H9 (cell line): Measurements from ENCODE around the gene PAX3. TPM values are rescaled to one million over a fixed set of nuclear protein-coding genes. Genes with fewer than 3 reads are reported as not detected.

ENCODE experiments used
- DNase-seq: peaks from one replicate; pipeline ENCODE4 v3.0.0-alpha.2; 2017
- H2AFZ ChIP-seq: one replicate; pipeline ENCODE4 v1.6.1; 2013; ENCODE audit warnings: mild to moderate bottlenecking, low read length, control low read depth, moderate library complexity
- H2AK5ac ChIP-seq: 2 replicates; pipeline ENCODE4 v1.6.1; 2013; ENCODE audit warnings: low read length, control low read depth, mixed read lengths; ENCODE audit not compliant: insufficient read length
- H2BK120ac ChIP-seq: one replicate; pipeline ENCODE4 v1.6.1; 2013; ENCODE audit warnings: low read depth, mild to moderate bottlenecking, low read length, control low read depth, inconsistent platforms; ENCODE audit not compliant: poor library complexity, severe bottlenecking
- H2BK12ac ChIP-seq: 2 replicates; pipeline ENCODE4 v1.6.1; 2013; ENCODE audit warnings: low read length, control low read depth, mixed read lengths, low read depth; ENCODE audit not compliant: insufficient read length
- H2BK15ac ChIP-seq: 2 replicates; pipeline ENCODE4 v1.6.1; 2013; ENCODE audit warnings: low read depth, low read length, control low read depth
- H2BK20ac ChIP-seq: one replicate; pipeline ENCODE4 v1.6.1; 2013; ENCODE audit warnings: low read depth, mild to moderate bottlenecking, low read length, control low read depth, inconsistent platforms; ENCODE audit not compliant: poor library complexity, severe bottlenecking
- H2BK5ac ChIP-seq: 2 replicates; pipeline ENCODE4 v1.6.1; 2013; ENCODE audit warnings: low read length, control low read depth, mixed read lengths; ENCODE audit not compliant: insufficient read length
- H3K14ac ChIP-seq: 2 replicates; pipeline ENCODE4 v1.6.1; 2013; ENCODE audit warnings: low read length, control low read depth; ENCODE audit not compliant: insufficient read depth
- H3K18ac ChIP-seq: 2 replicates; pipeline ENCODE4 v1.6.1; 2013; ENCODE audit warnings: low read depth, mild to moderate bottlenecking, mixed read lengths, low read length, control low read depth; ENCODE audit not compliant: insufficient read length
- H3K23ac ChIP-seq: 2 replicates; pipeline ENCODE4 v1.6.1; 2013; ENCODE audit warnings: low read length, control low read depth, mixed read lengths, low read depth; ENCODE audit not compliant: insufficient read length
- H3K23me2 ChIP-seq: 2 replicates; pipeline ENCODE4 v1.6.1; 2013; ENCODE audit warnings: low read depth, mild to moderate bottlenecking, mixed read lengths, low read length, control low read depth; ENCODE audit not compliant: insufficient read length, poor library complexity, severe bottlenecking
- H3K27ac ChIP-seq: 2 replicates; pipeline ENCODE4 v1.5.1; 2013; ENCODE audit warnings: low read length, control low read depth, mixed read lengths, low read depth; ENCODE audit not compliant: insufficient read length
- H3K27me3 ChIP-seq: 2 replicates; pipeline ENCODE4 v1.6.1; 2013; ENCODE audit warnings: low read length, control low read depth, inconsistent platforms; ENCODE audit not compliant: insufficient read depth
- H3K4ac ChIP-seq: 2 replicates; pipeline ENCODE4 v1.6.1; 2013; ENCODE audit warnings: low read depth, mild to moderate bottlenecking, control low read depth, inconsistent platforms, low read length, moderate library complexity
- H3K4me1 ChIP-seq: 2 replicates; pipeline ENCODE4 v1.6.1; 2013; ENCODE audit warnings: low read length, control low read depth, inconsistent platforms; ENCODE audit not compliant: insufficient read depth
- H3K4me2 ChIP-seq: 2 replicates; pipeline ENCODE4 v1.6.1; 2013; ENCODE audit warnings: low read length, control low read depth, mixed read lengths; ENCODE audit not compliant: insufficient read length, insufficient read depth
- H3K56ac ChIP-seq: 2 replicates; pipeline ENCODE4 v1.6.1; 2013; ENCODE audit warnings: low read depth, mild to moderate bottlenecking, mixed read lengths, low read length, control low read depth; ENCODE audit not compliant: insufficient read length
- H3K79me1 ChIP-seq: 2 replicates; pipeline ENCODE4 v1.6.1; 2013; ENCODE audit warnings: low read depth, mild to moderate bottlenecking, moderate library complexity, low read length, control low read depth, inconsistent platforms; ENCODE audit not compliant: insufficient read depth, poor library complexity, severe bottlenecking
- H3K79me2 ChIP-seq: 2 replicates; pipeline ENCODE4 v1.6.1; 2013; ENCODE audit warnings: low read length, control low read depth, inconsistent platforms; ENCODE audit not compliant: insufficient read depth
- H3K9ac ChIP-seq: 2 replicates; pipeline ENCODE4 v1.6.1; 2013; ENCODE audit warnings: low read length, control low read depth, mixed read lengths; ENCODE audit not compliant: insufficient read length; ENCODE audit errors: extremely low read depth
- H3K9me3 ChIP-seq: one replicate; pipeline ENCODE4 v1.6.1; 2013; ENCODE audit warnings: low read depth, low read length, inconsistent platforms; ENCODE audit not compliant: control insufficient read depth
- H3T11ph ChIP-seq: one replicate; pipeline ENCODE4 v1.6.1; 2013; ENCODE audit warnings: mild to moderate bottlenecking, low read length, control low read depth, inconsistent platforms
- H4K20me1 ChIP-seq: one replicate; pipeline ENCODE4 v1.6.1; 2013; ENCODE audit not compliant: control insufficient read depth, insufficient read length, insufficient read depth
- H4K5ac ChIP-seq: 2 replicates; pipeline ENCODE4 v1.6.1; 2013; ENCODE audit warnings: low read depth, mild to moderate bottlenecking, mixed read lengths, low read length, control low read depth; ENCODE audit not compliant: insufficient read length
- H4K8ac ChIP-seq: replicated peaks from 2 replicates; pipeline ENCODE4 v1.6.1; 2013; ENCODE audit warnings: low read length, control low read depth, mixed read lengths, low read depth; ENCODE audit not compliant: insufficient read length
- H4K91ac ChIP-seq: 2 replicates; pipeline ENCODE4 v1.6.1; 2013; ENCODE audit warnings: low read depth, mild to moderate bottlenecking, moderate library complexity, mixed read lengths, low read length, control low read depth; ENCODE audit not compliant: insufficient read length
- H3K27ac Mint-ChIP-seq, 3 experiments: 2 replicates in 2 of 3; 3 replicates in 1 of 3; pipeline ENCODE4 v1.8.0; 2020 to 2021; ENCODE audit warnings: mixed read lengths in 3 of 3, mild to moderate bottlenecking in 1 of 3, moderate library complexity in 1 of 3
- H3K27me3 Mint-ChIP-seq: 2 replicates; pipeline ENCODE4 v1.8.0; 2021; ENCODE audit warnings: low read depth, mild to moderate bottlenecking, moderate library complexity, mixed read lengths
- H3K36me3 Mint-ChIP-seq, 3 experiments: 2 replicates in 2 of 3; 3 replicates in 1 of 3; pipeline ENCODE4 v1.8.0; 2020 to 2021; ENCODE audit warnings: low read depth in 3 of 3, mixed read lengths in 3 of 3; ENCODE audit not compliant: insufficient read depth in 1 of 3
- H3K4me1 Mint-ChIP-seq, 2 experiments: 2 replicates each; pipeline ENCODE4 v1.8.0; 2020; ENCODE audit warnings: mixed read lengths in 2 of 2
- H3K4me3 Mint-ChIP-seq, 2 experiments: 2 replicates in 1 of 2; 3 replicates in 1 of 2; pipeline ENCODE4 v1.8.0; 2020 to 2021; ENCODE audit warnings: mild to moderate bottlenecking in 2 of 2, mixed read lengths in 2 of 2, moderate library complexity in 1 of 2
- H3K9me3 Mint-ChIP-seq, 2 experiments: 2 replicates in 1 of 2; 3 replicates in 1 of 2; pipeline ENCODE4 v1.8.0; 2020; ENCODE audit warnings: mild to moderate bottlenecking in 2 of 2, mixed read lengths in 2 of 2, moderate library complexity in 1 of 2
- total RNA-seq: library from RNA; stranded (reverse); gene quantifications from 2 replicates; pipeline ENCODE4 v1.2.1, GENCODE V29; 2021
- TF ChIP-seq, protein P1 (sequence below): fragments of 200-600 bp; sonication (generic); conservative IDR thresholded peaks from 3 replicates; pipeline ENCODE4 v1.8.0; 2021; ENCODE audit warnings: antibody characterized with exemption, mild to moderate bottlenecking

Gene PAX3
- total RNA-seq, 1 experiment from 2014 or later, result not detected

DNA sequence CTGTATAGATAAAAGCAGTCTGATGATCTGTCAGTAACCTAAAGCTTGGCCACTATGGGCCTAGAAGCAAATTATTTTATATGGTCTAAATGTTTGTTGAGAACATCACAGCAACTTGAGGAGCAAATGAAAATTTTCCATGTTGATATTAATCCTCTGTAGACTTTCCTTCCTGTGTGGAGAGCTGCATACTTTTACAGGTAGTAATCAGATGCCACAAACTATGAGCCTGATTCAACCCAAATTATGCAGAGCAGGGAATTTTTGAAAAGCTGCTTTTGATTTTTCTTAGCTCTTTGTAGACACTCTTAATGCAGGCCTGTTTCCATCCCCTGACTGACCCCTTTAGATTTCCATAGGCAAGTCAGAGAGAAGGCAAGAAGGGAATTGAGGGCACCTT is 17.3 kb downstream of the PAX3 start:
- Histone ChIP-seq H4K8ac (no peak overlapping the region), H3K4me1 (peaks cover 3% of the 10 kb centered on the region; the same call in 1 of the 2 replicates), H3K9ac (no peak overlapping the region), H2AFZ (no peak overlapping the region), H3K14ac (no peak overlapping the region), H4K20me1 (no peaks in the 10 kb centered on the region), H2BK5ac (no peak overlapping the region), H3K9me3 (no peaks in the 10 kb centered on the region), H2BK15ac (no peak overlapping the region), H2AK5ac (no peak overlapping the region), H2BK12ac (no peak overlapping the region), H3K79me2 (no peaks in the 10 kb centered on the region), H3K27ac (no peak overlapping the region), H4K91ac (no peak overlapping the region), H2BK20ac (no peak overlapping the region), H3K4ac (no peak overlapping the region), H2BK120ac (no peak overlapping the region), H3K27me3 (peaks cover 3% of the 10 kb centered on the region; the same call in 1 of the 2 replicates), H3K4me2 (no peak overlapping the region), H4K5ac (no peak overlapping the region), H3K79me1 (no peaks in the 10 kb centered on the region), H3K18ac (no peak overlapping the region), H3K23ac (no peak overlapping the region), H3K23me2 (no peaks in the 10 kb centered on the region), H3T11ph (no peak overlapping the region), H3K56ac (no peak overlapping the region)
- TF ChIP-seq, protein P1, sequence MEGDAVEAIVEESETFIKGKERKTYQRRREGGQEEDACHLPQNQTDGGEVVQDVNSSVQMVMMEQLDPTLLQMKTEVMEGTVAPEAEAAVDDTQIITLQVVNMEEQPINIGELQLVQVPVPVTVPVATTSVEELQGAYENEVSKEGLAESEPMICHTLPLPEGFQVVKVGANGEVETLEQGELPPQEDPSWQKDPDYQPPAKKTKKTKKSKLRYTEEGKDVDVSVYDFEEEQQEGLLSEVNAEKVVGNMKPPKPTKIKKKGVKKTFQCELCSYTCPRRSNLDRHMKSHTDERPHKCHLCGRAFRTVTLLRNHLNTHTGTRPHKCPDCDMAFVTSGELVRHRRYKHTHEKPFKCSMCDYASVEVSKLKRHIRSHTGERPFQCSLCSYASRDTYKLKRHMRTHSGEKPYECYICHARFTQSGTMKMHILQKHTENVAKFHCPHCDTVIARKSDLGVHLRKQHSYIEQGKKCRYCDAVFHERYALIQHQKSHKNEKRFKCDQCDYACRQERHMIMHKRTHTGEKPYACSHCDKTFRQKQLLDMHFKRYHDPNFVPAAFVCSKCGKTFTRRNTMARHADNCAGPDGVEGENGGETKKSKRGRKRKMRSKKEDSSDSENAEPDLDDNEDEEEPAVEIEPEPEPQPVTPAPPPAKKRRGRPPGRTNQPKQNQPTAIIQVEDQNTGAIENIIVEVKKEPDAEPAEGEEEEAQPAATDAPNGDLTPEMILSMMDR, result no peak
- Mint-ChIP-seq H3K9me3 (peaks cover 0 to 13% of the 10 kb centered on the region in 2 experiments; a peak in 3 of 5 replicates), H3K27me3 (peaks cover 98% of the 10 kb centered on the region), H3K36me3 (no peaks in the 10 kb centered on the region), H3K27ac (no peak overlapping the region), H3K4me1 (peaks cover 5 to 17% of the 10 kb centered on the region in 2 experiments), H3K4me3 (no peak overlapping the region)
- DNase-seq, result no peak
